NCI-H128 (cell line): ENCODE measurements around the gene SNTB2.

Source experiments
- DNase-seq: peaks from one replicate; lab custom pipeline; 2025; ENCODE audit not compliant: unreplicated experiment; lab: John Stamatoyannopoulos, UW

The SNTB2 gene

DNA sequence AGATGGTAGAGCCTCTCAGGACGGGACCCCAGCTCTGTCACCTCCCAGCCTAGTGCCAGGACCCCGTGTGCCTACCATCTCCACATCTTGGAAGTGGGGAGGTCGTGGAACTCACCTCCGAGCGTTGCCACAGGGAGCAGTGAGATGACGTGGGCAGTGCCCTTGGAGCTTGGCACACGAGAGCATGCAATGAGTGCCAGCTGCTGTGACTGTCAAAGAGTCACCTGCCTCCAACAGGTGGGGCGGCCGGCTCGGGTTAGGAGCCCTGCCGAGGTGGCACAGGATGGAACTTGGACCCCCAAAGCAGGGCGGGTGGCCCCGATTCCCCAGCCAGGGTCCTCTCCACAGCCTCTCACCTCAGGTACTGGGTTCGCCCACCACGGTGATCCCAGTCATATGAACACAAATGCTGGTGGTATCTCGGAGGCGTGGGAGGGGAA is 129.7 kb downstream of the SNTB2 start:
- DNase-seq = no peak

- DNase-seq = no peak
Measured at GRCh38 chr16:69318177-69318910, 131.4 kb downstream of the SNTB2 start.

GRCh38 chr16:69318911-69319289 is 131.9 kb downstream of the SNTB2 start:
- DNase-seq = no peak

DNA sequence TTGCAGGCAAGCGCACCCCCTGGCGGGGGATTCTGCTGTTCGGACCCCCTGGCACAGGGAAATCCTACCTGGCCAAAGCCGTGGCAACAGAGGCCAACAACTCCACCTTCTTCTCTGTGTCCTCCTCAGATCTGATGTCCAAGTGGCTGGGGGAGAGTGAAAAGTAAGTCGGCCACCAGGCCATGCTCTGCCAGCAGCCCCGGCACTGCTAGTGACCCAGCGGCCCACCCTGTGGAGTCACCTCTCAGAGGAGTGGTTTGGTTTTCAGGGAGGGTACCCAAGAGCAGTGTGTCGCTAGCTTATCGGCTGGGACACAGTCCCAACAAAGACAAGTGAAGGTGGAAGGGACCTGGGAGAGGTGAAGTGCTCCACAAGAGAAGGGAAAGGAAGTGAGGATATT is 132.4 kb downstream of the SNTB2 start:
- no peak for DNase-seq

DNA sequence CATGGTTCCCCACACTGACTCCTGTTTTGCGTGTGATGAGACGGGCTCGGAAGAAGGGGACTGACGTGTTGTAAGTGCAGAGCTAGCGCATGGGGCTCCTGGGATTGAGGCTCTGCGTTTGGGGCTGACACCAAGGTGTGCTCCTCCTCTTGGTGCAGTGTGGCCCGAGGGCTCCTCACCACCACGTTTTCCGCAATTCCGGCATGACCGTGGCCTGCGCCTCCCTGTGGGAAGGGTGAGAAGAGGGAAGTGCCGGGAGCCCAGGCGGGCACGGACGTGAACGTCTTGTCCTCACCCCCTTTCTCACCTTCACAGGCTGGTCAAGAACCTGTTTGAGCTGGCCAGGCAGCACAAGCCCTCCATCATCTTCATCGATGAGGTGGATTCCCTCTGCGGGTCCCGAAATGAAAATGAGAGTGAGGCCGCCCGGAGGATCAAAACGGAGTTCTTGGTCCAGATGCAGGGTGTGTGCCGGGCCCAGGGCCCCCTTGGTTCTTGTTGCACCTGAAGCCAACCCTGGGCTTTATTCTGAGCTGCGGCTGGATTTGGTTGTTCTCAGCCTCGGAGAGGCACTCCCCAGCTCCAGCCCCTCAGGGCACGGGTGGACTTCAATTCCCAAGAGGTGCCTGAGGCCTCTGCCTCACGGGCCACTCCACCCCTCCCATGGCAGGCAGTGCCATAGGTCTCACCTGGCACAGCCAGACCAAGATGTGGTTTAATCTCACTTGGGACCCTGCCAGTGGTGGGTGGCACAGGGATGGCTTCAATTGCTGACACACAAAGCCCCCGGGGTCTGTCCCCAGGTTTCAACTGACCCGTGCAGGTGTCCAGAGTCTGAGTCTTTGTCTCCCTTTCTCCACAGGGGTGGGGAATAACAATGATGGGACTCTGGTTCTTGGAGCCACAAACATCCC is 133.1 kb downstream of the SNTB2 start:
- DNase-seq = no peak

GRCh38 chr16:69320740-69321073 is 133.7 kb downstream of the SNTB2 start:
- no peak for DNase-seq

- DNase-seq = no peak
Measured at GRCh38 chr16:69321080-69321479, 134.1 kb downstream of the SNTB2 start.

GRCh38 chr16:69322343-69322742 is 135.4 kb downstream of the SNTB2 start:
- no peak for DNase-seq

DNA sequence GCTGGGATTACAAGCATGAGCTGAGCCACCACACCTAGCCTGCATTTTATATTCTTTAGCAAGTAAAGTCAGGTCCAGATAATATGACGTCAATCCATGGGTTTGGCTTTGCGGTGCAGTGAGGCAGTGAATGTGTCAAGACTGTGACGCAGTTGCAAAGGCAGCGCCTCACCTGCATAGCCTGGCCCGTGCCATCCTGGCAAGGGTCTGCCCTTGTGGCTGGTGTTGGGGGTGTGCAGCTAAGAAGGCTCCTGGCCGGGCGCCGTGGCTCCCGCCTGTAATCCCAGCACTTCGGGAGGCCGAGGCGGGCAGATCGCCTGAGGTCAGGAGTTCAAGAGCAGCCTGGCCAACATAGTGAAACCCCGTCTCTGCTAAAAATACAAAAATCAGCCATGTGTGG is 136.5 kb downstream of the SNTB2 start:
- no peak for DNase-seq

GRCh38 chr16:69324013-69324531 is 137.1 kb downstream of the SNTB2 start:
- no peak for DNase-seq

- no peak for DNase-seq
Measured at GRCh38 chr16:69324585-69325253, 137.8 kb downstream of the SNTB2 start.

DNA sequence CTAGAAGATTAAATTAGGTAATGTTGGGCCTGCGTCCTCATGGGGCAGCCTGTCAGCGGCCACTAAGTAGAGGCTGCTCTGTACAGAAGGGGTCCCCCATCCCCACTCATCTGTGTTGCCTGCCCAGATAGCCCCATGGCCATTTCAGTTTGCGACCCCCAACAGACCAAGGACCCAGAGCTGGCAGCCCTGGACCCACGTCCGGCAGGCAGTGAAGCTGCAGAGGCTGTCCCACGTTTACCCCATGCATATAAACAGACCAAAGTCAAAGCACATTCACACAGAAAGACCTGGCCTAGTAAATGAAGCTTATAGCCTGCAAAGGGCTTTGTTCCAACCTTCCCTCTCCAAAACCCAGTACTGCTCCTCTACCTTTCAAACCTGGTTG is 138.8 kb downstream of the SNTB2 start:
- no peak for DNase-seq

- DNase-seq = no peak
Measured at GRCh38 chr16:69326172-69326873, 139.4 kb downstream of the SNTB2 start.

- no peak for DNase-seq
Measured at GRCh38 chr16:69327585-69328310, 140.8 kb downstream of the SNTB2 start.

DNA sequence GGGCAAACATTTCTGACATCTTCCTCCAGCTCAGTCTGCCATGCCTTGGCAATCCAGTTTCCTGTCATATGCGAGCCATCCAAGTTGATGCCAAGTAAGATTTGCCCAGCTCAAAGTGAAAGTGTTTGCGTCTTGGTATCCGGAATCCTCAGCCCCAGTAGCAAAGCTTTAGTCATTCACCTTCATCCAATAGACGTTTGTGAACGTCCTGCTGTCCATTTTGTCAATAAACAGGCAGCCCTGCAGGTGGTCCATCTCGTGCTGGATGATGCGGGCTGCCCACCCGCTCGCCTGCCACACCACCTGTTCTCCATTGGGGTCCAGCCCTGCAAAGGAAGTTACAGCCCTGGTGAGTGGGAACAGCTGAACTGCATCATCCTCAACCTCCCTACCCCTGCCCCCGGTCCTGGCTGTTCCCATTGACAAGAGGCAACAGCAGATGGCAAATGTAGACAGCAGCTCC is 141.9 kb downstream of the SNTB2 start:
- no peak for DNase-seq

DNA sequence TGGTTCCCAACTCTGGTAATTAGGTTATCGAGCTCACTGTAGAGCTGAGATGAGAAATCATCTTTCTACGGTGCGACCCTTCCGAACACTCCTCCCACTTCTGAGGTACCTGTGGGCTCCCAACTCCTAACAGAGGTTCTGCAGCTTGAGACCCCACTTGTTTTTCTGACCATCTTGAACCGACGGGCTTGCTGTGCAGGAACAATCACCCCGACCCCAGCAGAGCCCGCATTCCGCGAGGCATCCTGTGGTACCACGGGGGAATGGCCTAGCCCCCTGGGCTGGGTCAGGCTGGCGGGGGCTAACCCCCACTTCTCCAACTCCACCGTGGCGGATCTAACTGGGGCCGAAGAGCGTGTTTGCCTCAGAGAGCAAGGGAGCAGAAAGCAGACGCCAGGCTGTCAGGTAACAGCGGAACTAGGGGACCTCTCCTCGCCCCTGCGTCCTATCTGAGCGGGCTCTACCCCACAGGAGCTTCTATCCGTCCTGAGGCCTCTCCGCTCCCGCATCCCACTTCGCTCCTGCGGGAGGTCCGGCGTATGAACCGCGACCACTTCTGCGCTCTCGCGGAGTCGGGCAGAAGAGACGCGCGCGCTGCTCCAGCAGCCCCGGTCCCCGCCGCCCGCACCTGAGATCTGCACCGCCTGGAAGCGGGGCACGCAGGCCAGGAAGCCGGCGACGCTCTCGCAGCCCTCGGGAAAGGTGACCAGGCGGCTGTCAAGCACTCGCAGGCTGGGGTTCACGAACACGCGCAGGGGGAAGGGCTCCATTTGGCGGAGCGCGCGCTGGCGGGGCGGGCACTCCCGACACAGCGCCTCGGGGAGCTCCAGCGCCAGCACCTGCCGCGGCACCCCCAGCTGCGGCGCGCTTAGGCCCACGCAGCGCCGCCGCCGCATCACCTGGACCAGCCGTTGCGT is 142.7 kb downstream of the SNTB2 start:
- no peak for DNase-seq

DNA sequence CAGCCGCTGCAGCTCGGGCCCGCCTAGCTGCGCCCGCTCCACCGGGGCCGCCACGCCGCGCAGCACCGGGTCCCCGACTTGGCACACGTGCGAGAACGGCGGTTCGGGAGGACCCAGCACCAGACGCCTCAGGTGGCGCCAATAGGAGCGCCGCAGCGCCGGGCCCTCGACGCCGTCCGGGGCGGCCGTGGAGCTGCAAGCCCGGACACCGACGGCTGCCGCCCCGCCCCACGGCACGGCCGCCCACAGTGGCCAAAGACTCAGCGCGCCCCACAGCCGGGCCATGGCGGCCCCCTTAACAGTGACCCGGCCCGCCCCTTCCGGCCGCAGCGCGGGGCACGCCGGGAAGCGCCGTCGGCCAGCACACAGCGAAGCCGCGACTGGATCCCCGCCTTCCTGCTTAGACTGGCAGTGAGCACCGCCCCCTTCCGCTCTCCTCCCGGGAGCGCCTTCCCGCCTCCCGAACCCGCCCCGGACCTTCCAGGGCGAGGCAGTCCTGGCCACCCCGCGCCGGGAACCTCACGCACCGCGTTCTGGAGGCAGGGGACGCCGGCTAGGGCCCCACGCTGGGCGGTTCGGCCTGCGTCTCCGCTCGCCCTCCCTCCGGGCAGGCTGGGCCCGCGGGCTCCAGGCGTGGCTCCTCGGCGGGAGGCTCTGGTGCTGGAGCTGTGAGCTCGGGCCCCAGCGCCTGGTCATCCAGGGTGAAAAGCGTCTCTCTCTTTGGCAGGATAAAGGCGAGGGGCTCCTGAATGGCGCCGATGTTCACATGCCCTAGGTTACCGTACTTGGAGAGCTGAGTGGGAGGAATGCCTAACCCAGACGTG is 143.5 kb downstream of the SNTB2 start, which contains the start of gene PDF:
TSS of gene PDF (minus strand) at position 303 of the 824 bp plus-strand sequence. CDS start at position 285, 18 bp downstream.
- DNase-seq = peak; percentile 66

DNA sequence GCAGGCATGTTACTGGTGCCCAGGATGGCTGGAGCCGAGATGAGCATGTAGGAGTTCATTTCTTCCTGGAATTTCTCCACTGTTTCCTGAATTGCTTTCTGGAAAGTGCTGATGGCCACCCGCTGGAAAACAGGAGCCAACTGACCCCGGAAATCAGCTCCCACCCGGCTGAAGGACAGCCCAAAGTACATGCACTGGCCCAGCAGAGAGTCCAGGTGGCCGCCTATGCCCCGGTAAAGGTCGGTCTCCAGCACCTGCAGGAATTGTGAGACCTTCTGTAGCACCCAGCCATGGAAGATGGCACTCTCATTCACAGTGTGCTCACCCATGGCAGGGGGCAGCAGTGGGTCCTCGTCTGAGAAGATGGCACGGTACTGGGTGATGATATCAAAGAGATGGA is 147.7 kb downstream of the SNTB2 start:
- DNase-seq = no peak
